GM19240 (cell line): ENCODE results near the gene PPP1R27.

ENCODE experiments used
- DNase-seq: peaks from one replicate; pipeline ENCODE4 v3.0.0; 2011; ENCODE audit warnings: low spot score; ENCODE audit not compliant: insufficient read length

The PPP1R27 gene

GRCh38 chr17:81805707-81806460 lies 29.0 kb downstream of the PPP1R27 start:
- no peak for DNase-seq

DNA sequence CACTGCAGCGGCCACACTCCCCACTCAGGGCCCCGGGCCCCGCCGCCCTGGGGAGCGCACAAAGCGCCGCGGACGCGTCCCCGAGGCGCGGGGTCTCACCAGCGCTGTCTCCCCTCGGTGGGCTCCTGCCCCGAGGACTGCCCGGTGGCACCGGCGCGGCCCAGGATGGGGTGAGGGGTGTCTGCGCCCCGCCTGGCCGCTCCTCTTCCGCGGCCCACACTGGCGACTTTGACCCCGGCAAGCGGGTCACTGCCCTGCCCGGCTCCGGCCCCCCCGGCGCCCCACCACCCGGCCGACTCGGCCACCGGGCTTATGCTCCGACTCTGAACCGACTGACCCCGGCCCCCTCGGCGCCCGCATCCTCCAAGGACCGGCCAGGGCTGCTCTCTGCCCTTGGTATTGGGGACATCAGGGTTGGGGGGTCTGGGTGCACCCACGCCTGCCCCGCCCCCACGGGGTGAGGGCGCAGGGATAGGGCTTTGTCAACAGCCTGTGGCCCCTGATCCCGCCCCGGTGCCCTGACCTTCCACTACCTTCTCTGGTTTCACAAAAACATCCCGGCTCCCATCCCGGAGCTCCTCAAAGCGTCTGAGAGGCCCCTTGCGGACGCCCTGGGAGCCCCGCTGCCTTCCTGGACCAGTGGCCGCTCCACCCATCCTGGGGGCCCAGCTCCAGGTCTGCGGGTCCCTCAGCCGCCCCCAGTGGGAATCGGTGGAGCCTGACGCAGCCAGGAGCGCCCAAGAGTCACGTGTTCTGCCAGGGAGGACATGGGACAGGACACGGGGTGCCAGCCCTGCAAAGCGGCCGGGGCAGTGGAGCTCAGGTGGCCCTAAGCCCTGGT lies 30.1 kb downstream of the PPP1R27 start:
- DNase-seq, result no peak

- DNase-seq, result no peak
Observed at GRCh38 chr17:81803728-81804558, 30.9 kb downstream of the PPP1R27 start, which contains the start of gene GCGR. TSS of gene GCGR (plus strand) at chr17:81804150. CDS start at chr17:81809019, 4,869 bp downstream.

- DNase-seq, result no peak
Observed at GRCh38 chr17:81802856-81803643, 31.8 kb downstream of the PPP1R27 start.

DNA sequence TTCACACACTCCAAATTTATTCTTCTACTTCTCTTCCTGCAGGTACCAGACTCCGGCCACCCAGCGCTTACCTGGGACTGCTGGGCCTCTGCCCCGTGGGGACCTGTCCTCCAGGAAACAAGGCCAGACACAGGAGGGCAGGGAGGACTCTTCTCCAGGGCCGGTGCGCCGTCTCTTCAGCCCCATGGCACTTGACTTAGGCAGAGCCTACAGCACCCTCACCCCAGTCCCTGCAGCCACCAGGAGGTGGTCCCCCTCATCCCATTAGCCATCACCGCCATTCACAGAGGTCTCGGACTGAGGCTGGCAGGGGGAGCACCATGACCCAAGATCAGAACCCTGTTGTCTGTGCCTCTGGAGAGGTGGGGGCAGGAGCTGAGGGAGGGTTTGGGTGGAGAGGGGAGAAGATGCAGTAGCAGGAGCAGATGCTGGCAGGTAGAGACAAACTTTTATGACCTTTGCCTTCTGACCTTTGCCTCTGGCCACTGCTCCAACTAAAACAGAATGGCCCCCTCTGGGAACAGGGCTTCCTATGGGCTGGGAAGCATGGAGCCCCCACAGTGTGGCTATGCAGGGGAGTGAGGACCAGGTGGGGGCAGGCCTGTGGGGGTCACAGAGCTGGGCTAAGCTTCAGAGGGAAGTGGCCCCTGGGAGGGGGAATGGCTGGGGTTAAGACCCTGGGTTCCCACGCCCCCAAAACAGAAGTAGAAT lies 32.6 kb downstream of the PPP1R27 start:
- DNase-seq, result no peak

DNA sequence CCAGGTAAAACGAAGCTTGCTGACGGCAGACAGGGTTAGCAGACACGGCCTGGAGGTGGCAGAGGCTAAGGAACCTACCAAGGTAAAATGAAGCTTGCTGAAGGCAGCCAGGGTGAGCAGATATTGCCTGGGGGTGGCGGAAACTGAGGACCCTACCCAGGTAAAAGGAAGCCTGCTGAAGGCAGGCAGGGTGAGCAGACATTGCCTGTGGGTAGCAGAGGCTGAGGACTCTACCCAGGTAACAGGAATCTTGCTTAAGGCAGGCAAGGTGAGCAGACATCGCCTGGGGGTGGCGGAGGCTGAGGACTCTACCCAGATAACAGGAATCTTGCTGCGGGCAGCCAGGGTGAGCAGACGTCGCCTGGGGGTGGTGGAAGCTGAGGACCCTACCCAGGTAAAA lies 33.5 kb downstream of the PPP1R27 start:
- DNase-seq, result no peak

- no peak for DNase-seq
Observed at GRCh38 chr17:81794509-81794908, 40.3 kb downstream of the PPP1R27 start.

GRCh38 chr17:81794074-81794476 lies 40.8 kb downstream of the PPP1R27 start:
- DNase-seq, result no peak

- no peak for DNase-seq
Observed at GRCh38 chr17:81792675-81793615, 41.9 kb downstream of the PPP1R27 start.
